Trophoblast cell (in vitro differentiated cells and primary cell): ENCODE results near the gene MYL9.
A peak's percentile ranks its signal among the peaks of the same experiment; 100 is the strongest.

Experiments used
- DNase-seq, 2 donors: peaks; one replicate each; pipeline ENCODE4 v3.0.0-alpha.2; 2016
- H2AFZ ChIP-seq: 2 replicates; pipeline ENCODE4 v1.6.1; 2013; ENCODE audit warnings: low read length, moderate library complexity, mild to moderate bottlenecking; ENCODE audit not compliant: insufficient read depth, poor library complexity
- H2AK5ac ChIP-seq: 2 replicates; pipeline ENCODE4 v1.6.1; 2013; ENCODE audit warnings: mild to moderate bottlenecking, low read length
- H2BK120ac ChIP-seq: 2 replicates; pipeline ENCODE4 v1.6.1; 2013; ENCODE audit warnings: low read length, mild to moderate bottlenecking, moderate library complexity; ENCODE audit not compliant: insufficient read depth, poor library complexity
- H2BK12ac ChIP-seq: 2 replicates; pipeline ENCODE4 v1.6.1; 2013; ENCODE audit warnings: mild to moderate bottlenecking, low read length, moderate library complexity
- H2BK5ac ChIP-seq: 2 replicates; pipeline ENCODE4 v1.6.1; 2013; ENCODE audit warnings: low read length, low read depth, moderate library complexity, mild to moderate bottlenecking; ENCODE audit not compliant: poor library complexity
- H3K14ac ChIP-seq: 2 replicates; pipeline ENCODE4 v1.6.1; 2013; ENCODE audit warnings: mild to moderate bottlenecking, low read length
- H3K18ac ChIP-seq: 2 replicates; pipeline ENCODE4 v1.6.1; 2013; ENCODE audit warnings: mild to moderate bottlenecking, low read length
- H3K23ac ChIP-seq: 2 replicates; pipeline ENCODE4 v1.6.1; 2013; ENCODE audit warnings: low read length
- H3K27ac ChIP-seq: 2 replicates; pipeline ENCODE4 v1.5.1; 2013; ENCODE audit warnings: low read depth, mild to moderate bottlenecking, inconsistent platforms, low read length, moderate library complexity
- H3K27me3 ChIP-seq: 2 replicates; pipeline ENCODE4 v1.6.1; 2013; ENCODE audit warnings: inconsistent platforms, mild to moderate bottlenecking, low read length, moderate library complexity; ENCODE audit not compliant: insufficient read depth
- H3K36me3 ChIP-seq, 2 experiments: 1 replicate in 1 of 2; 2 replicates in 1 of 2; pipeline ENCODE4 v1.6.1; 2013; ENCODE audit warnings: low read length in 2 of 2, mild to moderate bottlenecking in 2 of 2, moderate library complexity in 1 of 2; ENCODE audit not compliant: insufficient read depth in 2 of 2, control insufficient read depth in 1 of 2
- H3K4ac ChIP-seq: 2 replicates; pipeline ENCODE4 v1.6.1; 2013; ENCODE audit warnings: low read depth, mild to moderate bottlenecking, low read length, moderate library complexity
- H3K4me1 ChIP-seq, 2 experiments: 1 replicate in 1 of 2; 2 replicates in 1 of 2; pipeline ENCODE4 v1.6.1; 2013; ENCODE audit warnings: low read length in 2 of 2, mild to moderate bottlenecking in 2 of 2, moderate library complexity in 1 of 2; ENCODE audit not compliant: insufficient read depth in 2 of 2, control insufficient read depth in 1 of 2
- H3K4me2 ChIP-seq: 2 replicates; pipeline ENCODE4 v1.6.1; 2013; ENCODE audit warnings: inconsistent platforms, mild to moderate bottlenecking, low read length, moderate library complexity
- H3K4me3 ChIP-seq: 2 replicates; pipeline ENCODE4 v1.5.1; 2013; ENCODE audit warnings: mild to moderate bottlenecking, low read depth, low read length, inconsistent platforms
- H3K79me1 ChIP-seq: one replicate; pipeline ENCODE4 v1.6.1; 2013; ENCODE audit warnings: low read length
- H3K79me2 ChIP-seq: 2 replicates; pipeline ENCODE4 v1.6.1; 2013; ENCODE audit warnings: low read length, mild to moderate bottlenecking; ENCODE audit not compliant: control insufficient read depth, insufficient read depth, poor library complexity
- H3K9ac ChIP-seq: 2 replicates; pipeline ENCODE4 v1.6.1; 2013; ENCODE audit warnings: mild to moderate bottlenecking, low read length
- H3K9me3 ChIP-seq: 2 replicates; pipeline ENCODE4 v1.6.1; 2013; ENCODE audit warnings: low read depth, mild to moderate bottlenecking, control low read depth, inconsistent platforms, low read length; ENCODE audit not compliant: insufficient read depth
- H4K12ac ChIP-seq: 2 replicates; pipeline ENCODE4 v1.6.1; 2013; ENCODE audit warnings: low read depth, mild to moderate bottlenecking, low read length, moderate library complexity
- H4K8ac ChIP-seq: 2 replicates; pipeline ENCODE4 v1.6.1; 2013; ENCODE audit warnings: low read depth, mild to moderate bottlenecking, low read length, moderate library complexity
- H4K91ac ChIP-seq: one replicate; pipeline ENCODE4 v1.6.1; 2013; ENCODE audit warnings: low read depth, mild to moderate bottlenecking, low read length, moderate library complexity
- WGBS: extraction: QIAGEN DNeasy Blood & Tissue Kit; methylation state at CpG from one replicate; pipeline ENCODE4 v1.1.7; 2013; ENCODE audit warnings: missing lambda C conversion rate; ENCODE audit not compliant: insufficient read length, insufficient coverage; ENCODE audit errors: extremely low coverage; 5-methylcytosine and 5-hydroxymethylcytosine counted together

The MYL9 gene

DNA sequence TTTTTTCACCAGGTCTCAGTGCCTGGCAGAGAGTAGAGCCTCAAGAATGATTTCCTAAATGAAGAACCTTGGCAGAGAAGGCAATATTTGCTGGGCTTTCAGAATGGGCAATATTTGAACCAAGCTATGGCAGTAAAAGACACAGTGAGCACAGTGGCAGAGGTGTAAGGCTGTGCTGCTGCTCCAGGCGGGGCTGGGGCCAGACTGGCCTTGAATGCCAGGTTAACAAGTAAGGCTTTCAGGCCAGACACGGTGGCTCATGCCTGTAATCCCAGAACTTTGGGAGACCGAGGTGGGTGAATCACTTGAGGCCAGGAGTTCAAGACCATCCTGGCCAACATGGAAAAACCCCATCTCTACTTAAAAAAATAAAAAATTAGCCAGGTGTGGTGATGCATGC lies 8.5 kb upstream of the MYL9 start:
- Histone ChIP-seq H3K79me1 (no peaks in the 10 kb centered on the region), H4K12ac (no peak overlapping the region), H2AK5ac (no peak overlapping the region)

DNA sequence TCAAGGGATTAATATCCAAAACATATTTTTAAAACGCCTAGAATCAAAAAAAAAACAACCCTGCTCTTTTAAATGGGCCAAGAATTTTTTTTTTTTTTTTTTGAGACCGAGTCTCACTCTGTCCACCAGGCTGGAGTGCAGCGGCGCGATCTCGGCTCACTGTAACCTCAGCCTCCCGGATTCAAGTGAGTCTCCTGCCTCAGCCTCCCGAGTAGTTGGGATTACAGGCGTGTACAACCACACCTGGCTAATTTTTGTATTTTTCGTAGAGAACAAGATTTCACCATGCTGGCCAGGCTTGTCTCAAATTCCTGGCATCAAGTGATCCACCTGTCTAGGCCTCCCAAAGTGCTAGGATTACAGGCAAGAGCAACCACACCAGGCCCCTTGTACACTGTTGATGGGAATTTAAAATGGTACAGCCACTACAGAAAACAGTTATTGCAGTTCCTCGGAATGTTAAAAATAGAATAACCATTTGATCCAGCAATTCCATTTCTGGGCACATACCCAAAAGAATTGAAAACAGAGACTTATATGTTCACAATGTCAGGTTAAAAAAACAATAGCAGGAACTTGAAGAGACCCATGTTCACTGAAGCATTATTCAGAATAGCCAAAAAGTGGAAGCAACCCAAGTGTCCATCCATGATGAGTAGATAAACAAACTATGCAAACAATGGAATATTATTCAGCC lies 3.1 kb upstream of the MYL9 start:
- peaks cover 3% of the 10 kb centered on the region in 2 experiments for H3K36me3 ChIP-seq
- peaks cover 19 to 23% of the 10 kb centered on the region in 2 experiments for H3K4me1 ChIP-seq
- H2BK120ac ChIP-seq: no peak overlapping the region
- peaks cover 3% of the 10 kb centered on the region for H3K9me3 ChIP-seq
- no peak overlapping the region for H3K9ac ChIP-seq
- peaks cover 23% of the 10 kb centered on the region for H3K79me1 ChIP-seq
- no peaks in the 10 kb centered on the region for H3K27me3 ChIP-seq
- H3K4ac ChIP-seq: no peak overlapping the region
- H3K14ac ChIP-seq: no peak overlapping the region
- no peak overlapping the region for H3K23ac ChIP-seq
- no peak overlapping the region for H3K27ac ChIP-seq
- no peak overlapping the region for H3K18ac ChIP-seq
- H4K12ac ChIP-seq: no peak overlapping the region
- no peak overlapping the region for H2BK5ac ChIP-seq
- H2BK12ac ChIP-seq: no peak overlapping the region
- no peak overlapping the region for H3K4me2 ChIP-seq
- peaks cover 25% of the 10 kb centered on the region for H3K79me2 ChIP-seq
- H4K91ac ChIP-seq: no peak overlapping the region
- no peak overlapping the region for H3K4me3 ChIP-seq
- no peak overlapping the region for H4K8ac ChIP-seq
- H2AFZ ChIP-seq: no peak overlapping the region
- no peak for DNase-seq
- no peak overlapping the region for H2AK5ac ChIP-seq
- WGBS: no CpG with 5 or more reads among the region's 11 CpGs

More for the DNA sequence above, 8.5 kb upstream of the MYL9 start:
- no CpG with 5 or more reads among the region's 3 CpGs for WGBS
- H4K91ac ChIP-seq: no peak overlapping the region
- no peak overlapping the region for H3K14ac ChIP-seq
- H2BK120ac ChIP-seq: no peak overlapping the region
- no peak overlapping the region for H2BK5ac ChIP-seq
- H3K27ac ChIP-seq: no peak overlapping the region
- no peaks in the 10 kb centered on the region for H3K79me2 ChIP-seq
- no peak overlapping the region for H3K9ac ChIP-seq
- H3K23ac ChIP-seq: no peak overlapping the region
- no peak overlapping the region for H4K8ac ChIP-seq
- no peaks in the 10 kb centered on the region for H3K9me3 ChIP-seq
- H3K18ac ChIP-seq: no peak overlapping the region
- H3K4ac ChIP-seq: no peak overlapping the region
- H3K4me2 ChIP-seq: no peak overlapping the region
- H3K4me3 ChIP-seq: no peak overlapping the region
- H3K36me3 ChIP-seq: peaks cover 17 to 21% of the 10 kb centered on the region in 2 experiments
- no peak for DNase-seq
- H3K27me3 ChIP-seq: no peaks in the 10 kb centered on the region
- no peak overlapping the region for H2AFZ ChIP-seq
- no peaks in the 10 kb centered on the region for H3K4me1 ChIP-seq
- H2BK12ac ChIP-seq: no peak overlapping the region

DNA sequence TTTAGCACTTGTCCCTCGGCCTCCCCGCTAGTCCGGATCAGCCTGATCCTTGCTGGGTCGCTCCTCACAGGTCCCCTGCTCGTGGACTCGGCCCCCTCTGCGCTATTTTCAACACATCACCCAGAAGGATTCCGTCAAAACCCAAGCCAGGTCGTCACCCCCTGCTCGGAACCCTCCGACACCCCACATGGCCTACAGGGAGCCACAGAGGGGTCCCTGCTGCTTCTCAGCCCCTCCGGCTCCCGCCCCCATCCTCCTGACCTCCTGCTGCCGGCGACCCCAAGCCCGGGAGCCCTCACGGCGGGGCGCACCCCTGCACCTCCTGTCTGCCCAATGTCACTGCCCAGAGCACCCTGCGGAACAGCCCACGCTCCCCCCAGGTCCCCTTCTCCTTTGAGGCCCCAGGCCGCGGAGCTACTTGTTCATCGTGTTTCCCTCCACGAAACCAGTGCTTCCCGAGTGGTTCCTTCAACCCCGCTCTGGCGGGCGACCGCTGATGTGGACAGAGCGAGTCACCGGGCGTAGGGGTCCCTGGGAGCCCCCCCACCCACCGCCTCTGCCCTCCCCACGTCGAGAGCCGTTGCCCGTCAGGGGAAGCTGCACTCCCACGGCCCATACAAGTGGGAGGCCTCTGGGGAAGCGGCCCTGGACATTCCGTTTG lies 638 bp upstream of the MYL9 start:
- Histone ChIP-seq H3K27me3 (no peaks in the 10 kb centered on the region), H3K4me3 (peak overlapping the region; percentile 89), H3K79me2 (peaks cover 29% of the 10 kb centered on the region), H2AK5ac (peak overlapping the region; percentile 21), H3K14ac (peak overlapping the region; percentile 83), H2BK5ac (peak overlapping the region; percentile 73), H2BK120ac (peak overlapping the region; percentile 79), H3K4me2 (peak overlapping the region; percentile 69), H4K8ac (peak overlapping the region; percentile 87), H4K12ac (peak overlapping the region; percentile 12), H3K79me1 (peaks cover 26% of the 10 kb centered on the region), H3K36me3 (peaks cover 13 to 16% of the 10 kb centered on the region in 2 experiments), H4K91ac (peak overlapping the region; percentile 93), H2AFZ (peak overlapping the region; percentile 73), H3K4me1 (peaks cover 29 to 30% of the 10 kb centered on the region in 2 experiments), H3K23ac (no peak overlapping the region), H2BK12ac (peak overlapping the region; percentile 29), H3K9me3 (peaks cover 3% of the 10 kb centered on the region), H3K18ac (peak overlapping the region; percentile 87), H3K27ac (peak overlapping the region; percentile 8), H3K9ac (peak overlapping the region; percentile 89), H3K4ac (peak overlapping the region; percentile 77)
- no peak for DNase-seq
- no CpG with 5 or more reads among the region's 41 CpGs for WGBS

DNA sequence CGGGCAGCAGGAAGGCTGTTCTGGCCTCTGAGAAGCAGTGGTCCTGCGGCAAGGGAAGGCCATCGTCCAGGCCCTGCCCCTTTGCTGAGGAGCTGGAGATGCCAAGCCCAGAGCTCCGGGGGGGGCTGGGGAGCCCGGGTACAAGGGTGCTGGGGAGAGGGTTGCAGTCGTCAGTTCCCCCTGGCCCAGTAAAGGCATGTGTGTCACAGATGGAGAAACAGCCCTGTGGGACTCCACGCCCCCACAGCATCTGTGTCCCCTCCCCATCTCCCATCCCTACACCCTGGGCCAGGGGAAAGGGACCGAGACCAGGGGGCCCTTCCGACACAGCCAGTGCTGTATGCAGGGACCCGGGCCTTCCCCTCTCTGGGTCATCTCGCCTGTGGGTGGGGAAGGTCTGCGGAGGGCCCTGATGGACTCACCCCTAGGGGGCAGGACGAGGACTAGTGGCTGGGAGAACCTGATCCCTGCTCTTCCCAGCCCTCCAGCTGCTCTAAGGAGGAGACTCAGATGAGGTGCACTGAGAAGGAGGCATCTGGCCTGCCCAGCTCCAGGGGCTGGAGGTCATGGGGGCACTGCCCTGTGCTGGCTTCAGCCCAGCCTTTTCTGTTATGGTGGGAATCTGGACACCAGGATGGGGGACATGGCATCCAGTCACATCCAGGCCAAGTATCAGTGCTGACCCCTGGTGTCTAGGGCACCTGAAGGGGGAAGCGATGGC lies 609 bp downstream of the MYL9 start:
- peak overlapping the region; percentile 96 for H3K18ac ChIP-seq
- peaks cover 30 to 33% of the 10 kb centered on the region in 2 experiments for H3K4me1 ChIP-seq
- H3K14ac ChIP-seq: peak overlapping the region; percentile 99
- peak overlapping the region; percentile 99 for H3K4ac ChIP-seq
- H2AK5ac ChIP-seq: peak overlapping the region; percentile 94
- H3K27me3 ChIP-seq: no peaks in the 10 kb centered on the region
- peak overlapping the region; percentile 98 for H4K91ac ChIP-seq
- H2BK5ac ChIP-seq: peak overlapping the region; percentile 98
- H4K12ac ChIP-seq: peak overlapping the region; percentile 94
- peaks cover 3% of the 10 kb centered on the region for H3K9me3 ChIP-seq
- peak overlapping the region; percentile 87 for H4K8ac ChIP-seq
- H2BK120ac ChIP-seq: peak overlapping the region; percentile 95
- no CpG with 5 or more reads among the region's 14 CpGs for WGBS
- no peak overlapping the region for H3K23ac ChIP-seq
- H3K79me2 ChIP-seq: peaks cover 29% of the 10 kb centered on the region
- DNase-seq: no peak
- peak overlapping the region; percentile 80 for H2AFZ ChIP-seq
- peaks cover 26% of the 10 kb centered on the region for H3K79me1 ChIP-seq
- H3K36me3 ChIP-seq: peaks cover 23 to 27% of the 10 kb centered on the region in 2 experiments
- H3K9ac ChIP-seq: peak overlapping the region; percentile 88
- peak overlapping the region; percentile 74 for H2BK12ac ChIP-seq
- H3K4me3 ChIP-seq: peak overlapping the region; percentile 89
- peak overlapping the region; percentile 80 for H3K27ac ChIP-seq
- H3K4me2 ChIP-seq: peak overlapping the region; percentile 80
